GM23338 (cell line): ENCODE results near the gene ABCF1.

Experiments used
- EZH2 ChIP-seq: fragments of 200-600 bp; sonication (generic); IDR thresholded peaks from one replicate; pipeline ENCODE4 v1.8.0; 2017; ENCODE audit warnings: antibody characterized with exemption, mild to moderate bottlenecking, low read depth; ENCODE audit not compliant: unreplicated experiment
- EZH2phosphoT487 ChIP-seq: fragments of 200-600 bp; sonication (generic); IDR thresholded peaks from one replicate; pipeline ENCODE4 v1.8.1; 2018; ENCODE audit warnings: antibody characterized with exemption; ENCODE audit not compliant: unreplicated experiment
- TF ChIP-seq, protein P1 (sequence below), 2 experiments: fragments of 200-600 bp in 1 of 2; sonication (generic) in 1 of 2; conservative IDR thresholded peaks; 2 replicates each; pipeline versions ENCODE4 v1.5.1 to v1.6.1; 2016 to 2017; ENCODE audit warnings: antibody characterized with exemption in 2 of 2, low read depth in 2 of 2, mild to moderate bottlenecking in 2 of 2, moderate library complexity in 1 of 2

DNA sequence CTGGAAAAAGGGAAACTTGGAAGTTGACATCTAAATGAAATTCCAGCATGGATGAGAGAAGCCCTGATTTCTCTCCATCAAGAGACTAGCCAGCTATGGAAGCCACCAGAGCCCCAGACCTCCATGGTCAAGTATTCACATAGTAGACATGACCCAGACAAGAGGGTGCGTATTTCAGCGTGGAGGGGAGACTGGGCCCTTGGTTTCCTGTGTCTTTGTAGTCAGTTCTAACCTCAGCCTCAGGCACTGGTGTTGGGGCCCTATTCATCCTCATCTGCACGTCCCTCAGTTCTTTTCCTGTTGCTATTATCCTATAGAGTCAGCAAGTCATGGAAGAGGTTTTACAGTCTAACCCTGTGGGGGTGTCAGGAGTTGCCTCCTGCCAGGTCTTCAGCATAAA, 27.4 kb upstream of the ABCF1 start:
- TF ChIP-seq, protein P1, sequence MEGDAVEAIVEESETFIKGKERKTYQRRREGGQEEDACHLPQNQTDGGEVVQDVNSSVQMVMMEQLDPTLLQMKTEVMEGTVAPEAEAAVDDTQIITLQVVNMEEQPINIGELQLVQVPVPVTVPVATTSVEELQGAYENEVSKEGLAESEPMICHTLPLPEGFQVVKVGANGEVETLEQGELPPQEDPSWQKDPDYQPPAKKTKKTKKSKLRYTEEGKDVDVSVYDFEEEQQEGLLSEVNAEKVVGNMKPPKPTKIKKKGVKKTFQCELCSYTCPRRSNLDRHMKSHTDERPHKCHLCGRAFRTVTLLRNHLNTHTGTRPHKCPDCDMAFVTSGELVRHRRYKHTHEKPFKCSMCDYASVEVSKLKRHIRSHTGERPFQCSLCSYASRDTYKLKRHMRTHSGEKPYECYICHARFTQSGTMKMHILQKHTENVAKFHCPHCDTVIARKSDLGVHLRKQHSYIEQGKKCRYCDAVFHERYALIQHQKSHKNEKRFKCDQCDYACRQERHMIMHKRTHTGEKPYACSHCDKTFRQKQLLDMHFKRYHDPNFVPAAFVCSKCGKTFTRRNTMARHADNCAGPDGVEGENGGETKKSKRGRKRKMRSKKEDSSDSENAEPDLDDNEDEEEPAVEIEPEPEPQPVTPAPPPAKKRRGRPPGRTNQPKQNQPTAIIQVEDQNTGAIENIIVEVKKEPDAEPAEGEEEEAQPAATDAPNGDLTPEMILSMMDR (conservative IDR thresholded peaks at IDR 0.05; ENCODE audit: low read depth in 2 of 2), result no peak
- no peak for TF ChIP-seq EZH2
- no peak for TF ChIP-seq EZH2phosphoT487
